B cell (primary cell): ENCODE data around the gene ADAMTSL1. TPM values are rescaled to one million over a fixed set of nuclear protein-coding genes. Genes with fewer than 3 reads are reported as not detected.

Experiments used
- ATAC-seq: fragments of 200-7000 bp; cut with Tn5 transposase; one replicate; pipeline ENCODE4 v1.10.0; 2021; ENCODE audit warnings: low read depth, mild to moderate bottlenecking, moderate number of reproducible peaks, moderate library complexity
- CTCF ChIA-PET: fragments of 350-600 bp; sonication (Branson Sonifier 250); formaldehyde crosslinking; loops from one replicate; lab custom pipeline; 2021; ENCODE audit warnings: antibody characterized with exemption, inconsistent platforms; lab: Charles Lee
- POLR2A ChIA-PET: fragments of 350-600 bp; sonication (Branson Sonifier 250); formaldehyde crosslinking; loops from one replicate; lab custom pipeline; 2021; ENCODE audit warnings: antibody characterized with exemption; lab: Charles Lee
- DNase-seq: peaks from one replicate; pipeline ENCODE4 v3.0.0; 2013
- H2AFZ ChIP-seq: 2 replicates; pipeline ENCODE4 v1.6.1; 2012; ENCODE audit warnings: mild to moderate bottlenecking, low read depth, low read length; ENCODE audit not compliant: insufficient read depth, poor library complexity, severe bottlenecking
- H3K27ac ChIP-seq, 2 donors: 1 replicate in 1 of 2; 2 replicates in 1 of 2; pipeline ENCODE4 v1.5.1; 2012 to 2013; ENCODE audit warnings: low read length in 2 of 2, mild to moderate bottlenecking in 2 of 2, moderate library complexity in 1 of 2
- H3K27me3 ChIP-seq, 4 experiments: fragments of 200-600 bp in 1 of 4; sonication (generic) in 1 of 4; replicated peaks in 1 of 4; 1 replicate in 2 of 4; 2 replicates in 2 of 4; pipeline versions ENCODE4 v1.6.1 to v1.7.0; 2013 to 2016; ENCODE audit warnings: low read length in 3 of 4, mild to moderate bottlenecking in 2 of 4, mixed read lengths in 1 of 4, moderate library complexity in 1 of 4; ENCODE audit not compliant: insufficient read depth in 4 of 4, control insufficient read depth in 3 of 4; ENCODE audit errors: control extremely low read depth in 1 of 4
- H3K36me3 ChIP-seq, 2 experiments: replicated peaks in 1 of 2; 1 replicate in 1 of 2; 2 replicates in 1 of 2; pipeline versions ENCODE4 v1.6.1 to v1.7.1; 2013; ENCODE audit warnings: low read length in 1 of 2; ENCODE audit not compliant: insufficient read depth in 2 of 2, control insufficient read depth in 1 of 2; ENCODE audit errors: control extremely low read depth in 1 of 2, extremely low read depth in 1 of 2
- H3K4me1 ChIP-seq, 2 donors: fragments of 200-600 bp in 1 of 2; sonication (generic) in 1 of 2; 1 replicate in 1 of 2; 2 replicates in 1 of 2; pipeline versions ENCODE4 v1.5.1 to v1.6.1; 2013 to 2017; ENCODE audit warnings: low read length in 2 of 2; ENCODE audit not compliant: control insufficient read depth in 2 of 2, insufficient read depth in 2 of 2
- H3K4me2 ChIP-seq: replicated peaks from 2 replicates; pipeline ENCODE3; 2012; ENCODE audit warnings: mild to moderate bottlenecking, low read depth, low read length; ENCODE audit not compliant: poor library complexity, severe bottlenecking
- H3K4me3 ChIP-seq, 5 experiments: fragments of 200-600 bp in 1 of 5; sonication (generic) in 1 of 5; 1 replicate in 3 of 5; 2 replicates in 2 of 5; pipeline versions ENCODE4 v1.5.1 to v1.7.0; 2011 to 2016; ENCODE audit warnings: low read length in 4 of 5, mild to moderate bottlenecking in 4 of 5, low read depth in 2 of 5, control low read depth in 1 of 5, moderate library complexity in 1 of 5; ENCODE audit not compliant: insufficient read depth in 1 of 5; ENCODE audit errors: control extremely low read depth in 1 of 5, extremely low read depth in 1 of 5
- H3K79me2 ChIP-seq: fragments of 200-600 bp; sonication (generic); one replicate; pipeline ENCODE4 v1.6.0; 2016; ENCODE audit warnings: low read length; ENCODE audit not compliant: control insufficient read depth, insufficient read depth
- H3K9ac ChIP-seq: fragments of 200-600 bp; sonication (generic); 2 replicates; pipeline ENCODE4 v1.6.1; 2017; ENCODE audit warnings: mild to moderate bottlenecking, low read length, moderate library complexity
- H3K9me3 ChIP-seq, 3 donors: one replicate each; pipeline versions ENCODE4 v1.6.1 to v1.7.1; 2013; ENCODE audit warnings: low read length in 2 of 3; ENCODE audit not compliant: control insufficient read depth in 2 of 3, insufficient read depth in 1 of 3; ENCODE audit errors: control extremely low read depth in 1 of 3
- H4K20me1 ChIP-seq: 2 replicates; pipeline ENCODE4 v1.6.0; 2012; ENCODE audit warnings: mild to moderate bottlenecking, low read length; ENCODE audit not compliant: insufficient read depth, control insufficient read depth, poor library complexity, severe bottlenecking
- H3K27ac Mint-ChIP-seq: one replicate; pipeline ENCODE4 v1.8.0; 2021; ENCODE audit warnings: mixed read lengths
- H3K27me3 Mint-ChIP-seq: one replicate; pipeline ENCODE4 v1.8.0; 2021; ENCODE audit warnings: mixed read lengths
- H3K4me1 Mint-ChIP-seq: one replicate; pipeline ENCODE4 v1.8.0; 2021; ENCODE audit warnings: mixed read lengths
- H3K4me3 Mint-ChIP-seq: one replicate; pipeline ENCODE4 v1.8.0; 2021; ENCODE audit warnings: mixed read lengths
- H3K9me3 Mint-ChIP-seq: one replicate; pipeline ENCODE4 v1.8.0; 2022; ENCODE audit warnings: mixed read lengths; ENCODE audit not compliant: insufficient read depth
- EZH2 ChIP-seq: IDR thresholded peaks from 2 replicates; pipeline ENCODE4 v1.6.1; 2012; ENCODE audit warnings: borderline replicate concordance, low read depth, mild to moderate bottlenecking, moderate library complexity, low read length; ENCODE audit not compliant: insufficient read depth, poor library complexity, severe bottlenecking
- WGBS: methylation state at CpG from one replicate; pipeline ENCODE4 v1.1.5; 2013; ENCODE audit warnings: missing lambda C conversion rate; ENCODE audit not compliant: insufficient coverage; 5-methylcytosine and 5-hydroxymethylcytosine counted together
- intact Hi-C: fragments of 100-400 bp; cut with micrococcal nuclease; formaldehyde crosslinking; loops from one replicate; pipeline ENCODE4 v1.10.0; 2022
- polyA plus RNA-seq: library from polyadenylated mRNA; depleted of rRNA; stranded (reverse); fragments of >200 nt; gene quantifications from 2 replicates; pipeline ENCODE4 v1.2.3, GENCODE V29; 2012
- total RNA-seq, 2 donors: library from RNA; stranded (reverse); fragments of 120-200 nt in 1 of 2; gene quantifications; 1 replicate in 1 of 2; 2 replicates in 1 of 2; pipeline versions ENCODE4 v1.2.3 to v1.2.4, GENCODE V29; 2013 to 2022
- TF ChIP-seq, protein P1 (sequence below): fragments of 200-600 bp; IDR thresholded peaks from one replicate; pipeline ENCODE4 v1.8.0; 2022; ENCODE audit warnings: antibody characterized with exemption, mild to moderate bottlenecking

ADAMTSL1 gene
- total and polyA plus RNA-seq, 2 donors (not counting 1 experiment from before 2014, with no cell fraction given): not detected

DNA sequence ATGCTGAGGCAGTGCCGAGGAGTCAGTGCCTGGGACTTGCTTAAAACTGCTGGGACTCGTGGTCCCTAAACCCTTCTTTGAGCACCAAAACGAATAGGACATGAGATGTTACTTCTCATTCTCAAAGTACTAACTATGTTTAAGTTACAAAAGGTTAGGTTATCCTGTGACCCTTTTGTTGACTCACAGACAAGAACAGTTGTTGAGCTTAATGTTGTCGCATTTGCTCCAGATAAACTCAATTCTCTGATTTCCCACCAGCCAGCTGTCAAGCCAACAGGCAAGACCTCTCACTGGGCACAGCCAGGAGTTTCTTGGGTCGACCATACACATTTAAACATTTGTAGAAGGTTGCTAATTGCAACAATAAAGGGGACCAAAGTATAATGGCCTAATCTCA is 249.4 kb downstream of the ADAMTSL1 start:
- intact Hi-C loops: no loop called here
- ChIA-PET POLR2A (no interaction called here), CTCF (no interaction called here)
- no peaks in the 10 kb centered on the region for H3K27me3 ChIP-seq
- no peak overlapping the region for H3K9ac ChIP-seq
- H2AFZ ChIP-seq: no peak overlapping the region
- Mint-ChIP-seq H3K9me3 (no peaks in the 10 kb centered on the region), H3K27me3 (no peaks in the 10 kb centered on the region), H3K27ac (no peak overlapping the region), H3K4me3 (no peak overlapping the region), H3K4me1 (no peaks in the 10 kb centered on the region)
- H3K27ac ChIP-seq: no peak overlapping the region
- WGBS: 100% methylated on average over 2 of the region's 5 CpGs
- TF ChIP-seq EZH2: no peak
- TF ChIP-seq, protein P1, sequence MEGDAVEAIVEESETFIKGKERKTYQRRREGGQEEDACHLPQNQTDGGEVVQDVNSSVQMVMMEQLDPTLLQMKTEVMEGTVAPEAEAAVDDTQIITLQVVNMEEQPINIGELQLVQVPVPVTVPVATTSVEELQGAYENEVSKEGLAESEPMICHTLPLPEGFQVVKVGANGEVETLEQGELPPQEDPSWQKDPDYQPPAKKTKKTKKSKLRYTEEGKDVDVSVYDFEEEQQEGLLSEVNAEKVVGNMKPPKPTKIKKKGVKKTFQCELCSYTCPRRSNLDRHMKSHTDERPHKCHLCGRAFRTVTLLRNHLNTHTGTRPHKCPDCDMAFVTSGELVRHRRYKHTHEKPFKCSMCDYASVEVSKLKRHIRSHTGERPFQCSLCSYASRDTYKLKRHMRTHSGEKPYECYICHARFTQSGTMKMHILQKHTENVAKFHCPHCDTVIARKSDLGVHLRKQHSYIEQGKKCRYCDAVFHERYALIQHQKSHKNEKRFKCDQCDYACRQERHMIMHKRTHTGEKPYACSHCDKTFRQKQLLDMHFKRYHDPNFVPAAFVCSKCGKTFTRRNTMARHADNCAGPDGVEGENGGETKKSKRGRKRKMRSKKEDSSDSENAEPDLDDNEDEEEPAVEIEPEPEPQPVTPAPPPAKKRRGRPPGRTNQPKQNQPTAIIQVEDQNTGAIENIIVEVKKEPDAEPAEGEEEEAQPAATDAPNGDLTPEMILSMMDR: no peak
- H3K9me3 ChIP-seq: no peaks in the 10 kb centered on the region
- ATAC-seq (no peak), DNase-seq (no peak)
- no peak overlapping the region for H3K4me2 ChIP-seq
- H3K36me3 ChIP-seq: no peaks in the 10 kb centered on the region
- H4K20me1 ChIP-seq: no peaks in the 10 kb centered on the region
- no peaks in the 10 kb centered on the region for H3K79me2 ChIP-seq
- no peaks in the 10 kb centered on the region for H3K4me1 ChIP-seq
- H3K4me3 ChIP-seq: no peak overlapping the region

DNA sequence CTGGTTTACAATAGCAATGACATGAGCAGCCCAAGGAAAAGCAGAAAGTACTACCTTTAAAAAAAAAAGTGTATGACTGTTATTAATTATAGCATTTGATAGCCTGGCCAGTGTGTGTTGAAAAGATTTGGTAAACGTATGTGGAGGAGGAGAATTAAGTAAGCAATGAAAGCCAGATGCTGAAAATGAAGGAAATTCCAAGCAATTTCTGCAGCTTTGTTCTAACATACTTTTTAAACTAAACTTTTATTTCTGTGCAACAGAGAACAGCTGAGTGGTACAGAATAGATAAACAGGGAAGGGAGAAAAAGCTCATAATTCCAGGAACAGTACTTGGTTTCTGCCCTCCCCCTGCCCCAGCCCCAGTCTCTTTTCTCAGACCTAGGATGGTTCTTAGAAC is 252.6 kb downstream of the ADAMTSL1 start:
- H3K27ac Mint-ChIP-seq: no peak overlapping the region
- DNase-seq (no peak), ATAC-seq (no peak)
- H3K27me3 ChIP-seq: no peaks in the 10 kb centered on the region
- H3K4me1 ChIP-seq: no peaks in the 10 kb centered on the region
- H4K20me1 ChIP-seq: no peaks in the 10 kb centered on the region
- intact Hi-C loops: no loop called here
- H3K4me2 ChIP-seq: no peak overlapping the region
- no peak overlapping the region for H3K4me3 Mint-ChIP-seq
- no peaks in the 10 kb centered on the region for H3K27me3 Mint-ChIP-seq
- no peak overlapping the region for H3K27ac ChIP-seq
- H3K79me2 ChIP-seq: no peaks in the 10 kb centered on the region
- ChIA-PET CTCF (no interaction called here), POLR2A (no interaction called here)
- WGBS: no CpG with 5 or more reads among the region's 1 CpG
- H2AFZ ChIP-seq: no peak overlapping the region
- no peaks in the 10 kb centered on the region for H3K4me1 Mint-ChIP-seq
- TF ChIP-seq, protein P1: no peak
- no peak for TF ChIP-seq EZH2
- no peak overlapping the region for H3K4me3 ChIP-seq
- no peak overlapping the region for H3K9ac ChIP-seq
- H3K36me3 ChIP-seq: no peaks in the 10 kb centered on the region
- H3K9me3 Mint-ChIP-seq: no peaks in the 10 kb centered on the region
- no peaks in the 10 kb centered on the region for H3K9me3 ChIP-seq
